Measurements from ENCODE around the gene CELSR2. TPM values are rescaled to one million over a fixed set of nuclear protein-coding genes. Genes with fewer than 3 reads are reported as not detected.

The CELSR2 gene
- total and polyA plus RNA-seq, 2 experiments from 2014 or later: 11.2 to 35.1 TPM

- Histone ChIP-seq H2AFZ (no peak overlapping the region), H3F3A (replicated peaks; ENCODE audit: low read depth) (no peaks in the 10 kb centered on the region), H3K9me2 (ENCODE audit: insufficient read depth) (no peaks in the 10 kb centered on the region), H3K4me3 (no peak overlapping the region), H3K27me3 (ENCODE audit: insufficient read depth) (no peaks in the 10 kb centered on the region), H3K36me3 (ENCODE audit: insufficient read depth) (no peaks in the 10 kb centered on the region), H3K27ac (ENCODE audit: low read depth) (no peak overlapping the region), H3K4me1 (ENCODE audit: insufficient read depth) (no peaks in the 10 kb centered on the region), H3K4me2 (no peak overlapping the region), H4K20me1 (replicated peaks; ENCODE audit: insufficient read depth) (no peaks in the 10 kb centered on the region), H3K79me2 (replicated peaks; ENCODE audit: insufficient read depth) (no peaks in the 10 kb centered on the region)
- Mint-ChIP-seq H3K36me3 (ENCODE audit: low read depth) (no peaks in the 10 kb centered on the region), H3K9me3 (no peaks in the 10 kb centered on the region), H3K27ac (no peak overlapping the region), H3K4me1 (peaks cover 9% of the 10 kb centered on the region), H3K27me3 (ENCODE audit: insufficient read depth, low read depth, poor library complexity) (peaks cover 10% of the 10 kb centered on the region), H3K4me3 (no peak overlapping the region)
- no peak for TF ChIP-seq EZH2 (IDR thresholded peaks at IDR 0.05; ENCODE audit: low read depth, unreplicated experiment)
- no peak for TF ChIP-seq JUNB (IDR thresholded peaks at IDR 0.05; ENCODE audit: unreplicated experiment)
- no peak for TF ChIP-seq STAT1 (IDR thresholded peaks at IDR 0.05; ENCODE audit: unreplicated experiment)
- TF ChIP-seq POLR2AphosphoS5 (IDR thresholded peaks at IDR 0.05; ENCODE audit: low read depth): no peak
- no peak for TF ChIP-seq CTCF (conservative IDR thresholded peaks at IDR 0.05; ENCODE audit: low read depth in 2 of 2)
- no peak for TF ChIP-seq EZH2phosphoT487 (IDR thresholded peaks at IDR 0.05; ENCODE audit: unreplicated experiment)
- no peak for TF ChIP-seq CREB1 (CRISPR knock-in tag; IDR thresholded peaks at IDR 0.05; ENCODE audit: low read depth)
- ATAC-seq (no peak; the same call in 2 of the 3 replicates), DNase-seq (ENCODE audit: low spot score) (no peak)
Measured at GRCh38 chr1:109299558-109300343, 50.4 kb downstream of the CELSR2 start.

DNA sequence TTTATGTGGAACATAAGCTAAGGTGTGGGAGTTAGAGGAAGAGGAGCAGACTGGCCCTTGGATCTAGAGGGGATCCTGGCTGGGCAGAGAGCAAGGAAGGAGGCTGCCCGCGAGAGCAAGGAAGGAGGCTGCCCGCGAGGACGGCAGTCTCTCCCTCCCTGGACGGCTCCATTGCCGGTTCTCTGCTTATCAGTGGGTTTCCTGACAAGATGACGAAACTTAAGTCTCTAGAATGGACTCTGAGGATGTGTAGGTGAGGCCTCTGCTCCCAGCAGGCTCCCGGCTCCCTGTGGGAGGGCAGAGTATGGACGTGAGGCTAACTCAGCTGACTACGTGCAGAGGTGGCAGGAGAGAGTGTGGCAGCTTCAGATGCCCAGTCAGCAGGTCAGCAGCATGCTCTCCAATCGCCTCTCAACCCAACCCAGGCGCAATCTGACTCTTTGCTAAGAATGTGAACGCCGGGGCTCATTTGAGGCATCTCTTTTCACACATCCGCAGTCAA, 51.4 kb downstream of the CELSR2 start:
- no peak overlapping the region for H3K4me3 Mint-ChIP-seq
- Histone ChIP-seq H3K9me2 (ENCODE audit: insufficient read depth) (no peaks in the 10 kb centered on the region), H4K20me1 (replicated peaks; ENCODE audit: insufficient read depth) (no peaks in the 10 kb centered on the region), H3K4me1 (ENCODE audit: insufficient read depth) (0 out of 2 replicates have a peak, but pooled peaks cover under 1% of the 10 kb centered on the region), H3K27ac (ENCODE audit: low read depth) (no peak overlapping the region), H2AFZ (peak overlapping the region; percentile 59; the same call in 1 of the 2 replicates), H3K4me3 (no peak overlapping the region), H3K36me3 (ENCODE audit: insufficient read depth) (no peaks in the 10 kb centered on the region), H3K27me3 (ENCODE audit: insufficient read depth) (no peaks in the 10 kb centered on the region), H3F3A (replicated peaks; ENCODE audit: low read depth) (no peaks in the 10 kb centered on the region), H3K79me2 (replicated peaks; ENCODE audit: insufficient read depth) (no peaks in the 10 kb centered on the region), H3K4me2 (no peak overlapping the region)
- H3K9me3 Mint-ChIP-seq: no peaks in the 10 kb centered on the region
- no peaks in the 10 kb centered on the region for H3K36me3 Mint-ChIP-seq (ENCODE audit: low read depth)
- DNase-seq (ENCODE audit: low spot score) (no peak), ATAC-seq (no peak)
- no peak overlapping the region for H3K27ac Mint-ChIP-seq
- peaks cover 8% of the 10 kb centered on the region for H3K27me3 Mint-ChIP-seq (ENCODE audit: insufficient read depth, low read depth, poor library complexity)
- peaks cover 10% of the 10 kb centered on the region for H3K4me1 Mint-ChIP-seq
- TF ChIP-seq NANOG (IDR thresholded peaks at IDR 0.05; ENCODE audit: borderline replicate concordance) (no peak), STAT1 (IDR thresholded peaks at IDR 0.05; ENCODE audit: unreplicated experiment) (no peak), POLR2AphosphoS5 (IDR thresholded peaks at IDR 0.05; ENCODE audit: low read depth) (no peak), ZNF114 (CRISPR knock-in tag; IDR thresholded peaks at IDR 0.05) (no peak), EZH2phosphoT487 (IDR thresholded peaks at IDR 0.05; ENCODE audit: unreplicated experiment) (no peak), ZNF331 (CRISPR knock-in tag; IDR thresholded peaks at IDR 0.05; ENCODE audit: low read depth) (no peak), CREB1 (CRISPR knock-in tag; IDR thresholded peaks at IDR 0.05; ENCODE audit: low read depth) (no peak), CTCF (conservative IDR thresholded peaks at IDR 0.05; ENCODE audit: low read depth in 2 of 2) (no peak)
